H9 (cell line): ENCODE results near the gene BBX. TPM values are rescaled to one million over a fixed set of nuclear protein-coding genes. Genes with fewer than 3 reads are reported as not detected.

ENCODE experiments used
- DNase-seq: peaks from one replicate; pipeline ENCODE4 v3.0.0-alpha.2; 2017
- H2AFZ ChIP-seq: one replicate; pipeline ENCODE4 v1.6.1; 2013; ENCODE audit warnings: mild to moderate bottlenecking, low read length, control low read depth, moderate library complexity
- H2AK5ac ChIP-seq: 2 replicates; pipeline ENCODE4 v1.6.1; 2013; ENCODE audit warnings: low read length, control low read depth, mixed read lengths; ENCODE audit not compliant: insufficient read length
- H2BK120ac ChIP-seq: one replicate; pipeline ENCODE4 v1.6.1; 2013; ENCODE audit warnings: low read depth, mild to moderate bottlenecking, low read length, control low read depth, inconsistent platforms; ENCODE audit not compliant: poor library complexity, severe bottlenecking
- H2BK12ac ChIP-seq: 2 replicates; pipeline ENCODE4 v1.6.1; 2013; ENCODE audit warnings: low read length, control low read depth, mixed read lengths, low read depth; ENCODE audit not compliant: insufficient read length
- H2BK15ac ChIP-seq: 2 replicates; pipeline ENCODE4 v1.6.1; 2013; ENCODE audit warnings: low read depth, low read length, control low read depth
- H2BK20ac ChIP-seq: one replicate; pipeline ENCODE4 v1.6.1; 2013; ENCODE audit warnings: low read depth, mild to moderate bottlenecking, low read length, control low read depth, inconsistent platforms; ENCODE audit not compliant: poor library complexity, severe bottlenecking
- H2BK5ac ChIP-seq: 2 replicates; pipeline ENCODE4 v1.6.1; 2013; ENCODE audit warnings: low read length, control low read depth, mixed read lengths; ENCODE audit not compliant: insufficient read length
- H3K14ac ChIP-seq: 2 replicates; pipeline ENCODE4 v1.6.1; 2013; ENCODE audit warnings: low read length, control low read depth; ENCODE audit not compliant: insufficient read depth
- H3K18ac ChIP-seq: 2 replicates; pipeline ENCODE4 v1.6.1; 2013; ENCODE audit warnings: low read depth, mild to moderate bottlenecking, mixed read lengths, low read length, control low read depth; ENCODE audit not compliant: insufficient read length
- H3K23ac ChIP-seq: 2 replicates; pipeline ENCODE4 v1.6.1; 2013; ENCODE audit warnings: low read length, control low read depth, mixed read lengths, low read depth; ENCODE audit not compliant: insufficient read length
- H3K23me2 ChIP-seq: 2 replicates; pipeline ENCODE4 v1.6.1; 2013; ENCODE audit warnings: low read depth, mild to moderate bottlenecking, mixed read lengths, low read length, control low read depth; ENCODE audit not compliant: insufficient read length, poor library complexity, severe bottlenecking
- H3K27ac ChIP-seq: 2 replicates; pipeline ENCODE4 v1.5.1; 2013; ENCODE audit warnings: low read length, control low read depth, mixed read lengths, low read depth; ENCODE audit not compliant: insufficient read length
- H3K27me3 ChIP-seq: 2 replicates; pipeline ENCODE4 v1.6.1; 2013; ENCODE audit warnings: low read length, control low read depth, inconsistent platforms; ENCODE audit not compliant: insufficient read depth
- H3K4ac ChIP-seq: 2 replicates; pipeline ENCODE4 v1.6.1; 2013; ENCODE audit warnings: low read depth, mild to moderate bottlenecking, control low read depth, inconsistent platforms, low read length, moderate library complexity
- H3K4me1 ChIP-seq: 2 replicates; pipeline ENCODE4 v1.6.1; 2013; ENCODE audit warnings: low read length, control low read depth, inconsistent platforms; ENCODE audit not compliant: insufficient read depth
- H3K4me2 ChIP-seq: 2 replicates; pipeline ENCODE4 v1.6.1; 2013; ENCODE audit warnings: low read length, control low read depth, mixed read lengths; ENCODE audit not compliant: insufficient read length, insufficient read depth
- H3K56ac ChIP-seq: 2 replicates; pipeline ENCODE4 v1.6.1; 2013; ENCODE audit warnings: low read depth, mild to moderate bottlenecking, mixed read lengths, low read length, control low read depth; ENCODE audit not compliant: insufficient read length
- H3K79me1 ChIP-seq: 2 replicates; pipeline ENCODE4 v1.6.1; 2013; ENCODE audit warnings: low read depth, mild to moderate bottlenecking, moderate library complexity, low read length, control low read depth, inconsistent platforms; ENCODE audit not compliant: insufficient read depth, poor library complexity, severe bottlenecking
- H3K79me2 ChIP-seq: 2 replicates; pipeline ENCODE4 v1.6.1; 2013; ENCODE audit warnings: low read length, control low read depth, inconsistent platforms; ENCODE audit not compliant: insufficient read depth
- H3K9ac ChIP-seq: 2 replicates; pipeline ENCODE4 v1.6.1; 2013; ENCODE audit warnings: low read length, control low read depth, mixed read lengths; ENCODE audit not compliant: insufficient read length; ENCODE audit errors: extremely low read depth
- H3K9me3 ChIP-seq: one replicate; pipeline ENCODE4 v1.6.1; 2013; ENCODE audit warnings: low read depth, low read length, inconsistent platforms; ENCODE audit not compliant: control insufficient read depth
- H3T11ph ChIP-seq: one replicate; pipeline ENCODE4 v1.6.1; 2013; ENCODE audit warnings: mild to moderate bottlenecking, low read length, control low read depth, inconsistent platforms
- H4K20me1 ChIP-seq: one replicate; pipeline ENCODE4 v1.6.1; 2013; ENCODE audit not compliant: control insufficient read depth, insufficient read length, insufficient read depth
- H4K5ac ChIP-seq: 2 replicates; pipeline ENCODE4 v1.6.1; 2013; ENCODE audit warnings: low read depth, mild to moderate bottlenecking, mixed read lengths, low read length, control low read depth; ENCODE audit not compliant: insufficient read length
- H4K8ac ChIP-seq: replicated peaks from 2 replicates; pipeline ENCODE4 v1.6.1; 2013; ENCODE audit warnings: low read length, control low read depth, mixed read lengths, low read depth; ENCODE audit not compliant: insufficient read length
- H4K91ac ChIP-seq: 2 replicates; pipeline ENCODE4 v1.6.1; 2013; ENCODE audit warnings: low read depth, mild to moderate bottlenecking, moderate library complexity, mixed read lengths, low read length, control low read depth; ENCODE audit not compliant: insufficient read length
- H3K27ac Mint-ChIP-seq, 3 experiments: 2 replicates in 2 of 3; 3 replicates in 1 of 3; pipeline ENCODE4 v1.8.0; 2020 to 2021; ENCODE audit warnings: mixed read lengths in 3 of 3, mild to moderate bottlenecking in 1 of 3, moderate library complexity in 1 of 3
- H3K27me3 Mint-ChIP-seq: 2 replicates; pipeline ENCODE4 v1.8.0; 2021; ENCODE audit warnings: low read depth, mild to moderate bottlenecking, moderate library complexity, mixed read lengths
- H3K36me3 Mint-ChIP-seq, 3 experiments: 2 replicates in 2 of 3; 3 replicates in 1 of 3; pipeline ENCODE4 v1.8.0; 2020 to 2021; ENCODE audit warnings: low read depth in 3 of 3, mixed read lengths in 3 of 3; ENCODE audit not compliant: insufficient read depth in 1 of 3
- H3K4me1 Mint-ChIP-seq, 2 experiments: 2 replicates each; pipeline ENCODE4 v1.8.0; 2020; ENCODE audit warnings: mixed read lengths in 2 of 2
- H3K4me3 Mint-ChIP-seq, 2 experiments: 2 replicates in 1 of 2; 3 replicates in 1 of 2; pipeline ENCODE4 v1.8.0; 2020 to 2021; ENCODE audit warnings: mild to moderate bottlenecking in 2 of 2, mixed read lengths in 2 of 2, moderate library complexity in 1 of 2
- H3K9me3 Mint-ChIP-seq, 2 experiments: 2 replicates in 1 of 2; 3 replicates in 1 of 2; pipeline ENCODE4 v1.8.0; 2020; ENCODE audit warnings: mild to moderate bottlenecking in 2 of 2, mixed read lengths in 2 of 2, moderate library complexity in 1 of 2
- CTCF ChIP-seq: fragments of 200-600 bp; sonication (generic); conservative IDR thresholded peaks from 3 replicates; pipeline ENCODE4 v1.8.0; 2021; ENCODE audit warnings: antibody characterized with exemption, mild to moderate bottlenecking
- WGBS: extraction: QIAGEN DNeasy Blood & Tissue Kit; methylation state at CpG from one replicate; pipeline ENCODE4 v1.1.7; 2013; ENCODE audit warnings: missing lambda C conversion rate, low lambda C conversion rate, mixed read lengths; ENCODE audit not compliant: insufficient read length; ENCODE audit errors: extremely low coverage; 5-methylcytosine and 5-hydroxymethylcytosine counted together
- total RNA-seq: library from RNA; stranded (reverse); gene quantifications from 2 replicates; pipeline ENCODE4 v1.2.1, GENCODE V29; 2021

BBX gene
- total RNA-seq, 1 experiment from 2014 or later: 34.8 TPM

- Histone ChIP-seq H3K23me2 (no peaks in the 10 kb centered on the region), H2BK15ac (no peak overlapping the region), H3K4me2 (no peak overlapping the region), H3K18ac (no peak overlapping the region), H3T11ph (no peak overlapping the region), H3K9ac (no peak overlapping the region), H3K9me3 (no peaks in the 10 kb centered on the region), H4K20me1 (no peaks in the 10 kb centered on the region), H2BK20ac (no peak overlapping the region), H3K79me2 (no peaks in the 10 kb centered on the region), H2AFZ (no peak overlapping the region), H3K14ac (no peak overlapping the region), H4K8ac (no peak overlapping the region), H2BK12ac (no peak overlapping the region), H2BK120ac (no peak overlapping the region), H2BK5ac (no peak overlapping the region), H3K27ac (no peak overlapping the region), H2AK5ac (no peak overlapping the region), H3K4ac (no peak overlapping the region), H3K4me1 (no peaks in the 10 kb centered on the region), H3K27me3 (no peaks in the 10 kb centered on the region), H4K5ac (no peak overlapping the region), H3K79me1 (no peaks in the 10 kb centered on the region), H4K91ac (no peak overlapping the region), H3K56ac (no peak overlapping the region), H3K23ac (no peak overlapping the region)
- H3K27me3 Mint-ChIP-seq: no peaks in the 10 kb centered on the region
- no peaks in the 10 kb centered on the region for H3K4me1 Mint-ChIP-seq
- H3K4me3 Mint-ChIP-seq: no peak overlapping the region
- DNase-seq: no peak
- H3K36me3 Mint-ChIP-seq: peaks cover 5 to 9% (median 6%) of the 10 kb centered on the region in 3 experiments; a peak in 5 of 7 replicates
- no CpG with 5 or more reads among the region's 2 CpGs for WGBS
- TF ChIP-seq CTCF: no peak
- no peaks in the 10 kb centered on the region for H3K9me3 Mint-ChIP-seq
- no peak overlapping the region; a peak in 2 of 7 replicates for H3K27ac Mint-ChIP-seq
Observed at GRCh38 chr3:107761391-107761790, 238.6 kb downstream of the BBX start.
